A549 (cell line): ENCODE data around the gene MFSD6L.

Experiments used
- CBX8 ChIP-seq: fragments of 200-600 bp; sonication (generic); IDR thresholded peaks from 2 replicates; pipeline ENCODE4 v1.6.1; 2016
- CEBPB ChIP-seq, 2 experiments: fragments of >200 bp in 1 of 2; sonication (Bioruptor Twin) in 1 of 2; formaldehyde crosslinking in 1 of 2; IDR thresholded peaks; 2 replicates each; pipeline ENCODE4 v1.6.1; 2012 to 2016
- CTCF ChIP-seq: fragments of >200 bp; sonication (Bioruptor Twin); formaldehyde crosslinking; IDR thresholded peaks from 3 replicates; pipeline ENCODE4 v1.5.1; 2016
- EP300 ChIP-seq, 2 experiments: fragments of >200 bp; sonication (Bioruptor Twin); formaldehyde crosslinking; IDR thresholded peaks; 2 replicates in 1 of 2; 3 replicates in 1 of 2; pipeline ENCODE4 v1.6.1; 2016 to 2017
- HOXB5 ChIP-seq: fragments of 250-450 bp; sonication (Bioruptor Pico); IDR thresholded peaks from 2 replicates; pipeline ENCODE4 v1.5.0; 2020; ENCODE audit warnings: mild to moderate bottlenecking, moderate library complexity
- JUN ChIP-seq, 2 experiments: fragments of >200 bp; sonication (Bioruptor Twin); formaldehyde crosslinking; IDR thresholded peaks; 2 replicates in 1 of 2; 3 replicates in 1 of 2; pipeline ENCODE4 v1.6.1; 2016 to 2017
- KDM5A ChIP-seq: fragments of 200-600 bp; sonication (generic); IDR thresholded peaks from 2 replicates; pipeline ENCODE4 v1.6.1; 2016; ENCODE audit warnings: antibody characterized with exemption, mild to moderate bottlenecking
- MAFK ChIP-seq: fragments of 450-650 bp; IDR thresholded peaks from 2 replicates; pipeline ENCODE4 v1.6.1; 2014; ENCODE audit not compliant: partially characterized antibody
- POLR2A ChIP-seq: IDR thresholded peaks from 2 replicates; pipeline ENCODE4 v1.6.1; 2012; ENCODE audit warnings: mild to moderate bottlenecking, low read length
- RNF2 ChIP-seq: fragments of 200-600 bp; sonication (generic); IDR thresholded peaks from 2 replicates; pipeline ENCODE4 v1.6.1; 2016; ENCODE audit warnings: low read depth, mild to moderate bottlenecking, antibody characterized with exemption, moderate library complexity, borderline replicate concordance
- SMC3 ChIP-seq: fragments of >200 bp; sonication (Bioruptor Twin); formaldehyde crosslinking; IDR thresholded peaks from 3 replicates; pipeline ENCODE4 v1.6.1; 2018; ENCODE audit warnings: inconsistent platforms
- ZC3H11A ChIP-seq: fragments of 450-650 bp; IDR thresholded peaks from 2 replicates; pipeline ENCODE4 v1.6.1; 2014; ENCODE audit warnings: antibody characterized with exemption, mild to moderate bottlenecking
- TF ChIP-seq, protein P1 (sequence below): fragments of 450-650 bp; IDR thresholded peaks from 2 replicates; pipeline ENCODE4 v1.6.1; 2014; ENCODE audit warnings: antibody characterized with exemption

DNA sequence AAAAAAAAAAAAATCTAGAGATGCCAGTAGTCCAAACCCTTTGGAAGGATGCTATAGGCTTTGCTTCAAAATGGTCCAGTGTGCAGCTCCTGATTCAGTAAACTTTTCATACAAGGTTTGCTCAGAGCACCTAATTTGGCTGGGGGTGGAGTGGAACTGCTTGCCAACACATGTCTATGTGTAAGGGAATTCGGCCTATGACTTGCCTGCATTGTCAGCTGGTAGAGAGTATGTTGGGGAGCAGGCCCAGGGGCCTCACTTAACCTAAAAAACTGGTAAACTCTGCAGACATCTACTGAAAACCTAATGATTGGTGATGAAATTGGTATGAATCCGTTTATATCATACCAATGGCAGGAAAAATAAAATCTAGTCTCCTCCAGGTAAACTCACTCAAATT is 1.5 kb upstream of the MFSD6L start:
- no peak for TF ChIP-seq CEBPB (IDR thresholded peaks at IDR 0.05)
- no peak for TF ChIP-seq CTCF
- TF ChIP-seq JUN (IDR thresholded peaks at IDR 0.05): no peak
- TF ChIP-seq RNF2: no peak
- TF ChIP-seq POLR2A: no peak
- TF ChIP-seq KDM5A: no peak
- TF ChIP-seq HOXB5: no peak
- TF ChIP-seq, protein P1, sequence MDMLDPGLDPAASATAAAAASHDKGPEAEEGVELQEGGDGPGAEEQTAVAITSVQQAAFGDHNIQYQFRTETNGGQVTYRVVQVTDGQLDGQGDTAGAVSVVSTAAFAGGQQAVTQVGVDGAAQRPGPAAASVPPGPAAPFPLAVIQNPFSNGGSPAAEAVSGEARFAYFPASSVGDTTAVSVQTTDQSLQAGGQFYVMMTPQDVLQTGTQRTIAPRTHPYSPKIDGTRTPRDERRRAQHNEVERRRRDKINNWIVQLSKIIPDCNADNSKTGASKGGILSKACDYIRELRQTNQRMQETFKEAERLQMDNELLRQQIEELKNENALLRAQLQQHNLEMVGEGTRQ: no peak
- no peak for TF ChIP-seq EP300 (IDR thresholded peaks at IDR 0.05)
- no peak for TF ChIP-seq ZC3H11A
- TF ChIP-seq MAFK: no peak
- no peak for TF ChIP-seq CBX8
- TF ChIP-seq SMC3: no peak
